Measurements from ENCODE around the gene MROH7. TPM values are rescaled to one million over a fixed set of nuclear protein-coding genes. Genes with fewer than 3 reads are reported as not detected.

Gene MROH7
- total and polyA plus RNA-seq, 2 of the 13 experiments (the other 11 are each of a cell fraction or from before 2014, with no cell fraction given): 0.09 TPM

DNA sequence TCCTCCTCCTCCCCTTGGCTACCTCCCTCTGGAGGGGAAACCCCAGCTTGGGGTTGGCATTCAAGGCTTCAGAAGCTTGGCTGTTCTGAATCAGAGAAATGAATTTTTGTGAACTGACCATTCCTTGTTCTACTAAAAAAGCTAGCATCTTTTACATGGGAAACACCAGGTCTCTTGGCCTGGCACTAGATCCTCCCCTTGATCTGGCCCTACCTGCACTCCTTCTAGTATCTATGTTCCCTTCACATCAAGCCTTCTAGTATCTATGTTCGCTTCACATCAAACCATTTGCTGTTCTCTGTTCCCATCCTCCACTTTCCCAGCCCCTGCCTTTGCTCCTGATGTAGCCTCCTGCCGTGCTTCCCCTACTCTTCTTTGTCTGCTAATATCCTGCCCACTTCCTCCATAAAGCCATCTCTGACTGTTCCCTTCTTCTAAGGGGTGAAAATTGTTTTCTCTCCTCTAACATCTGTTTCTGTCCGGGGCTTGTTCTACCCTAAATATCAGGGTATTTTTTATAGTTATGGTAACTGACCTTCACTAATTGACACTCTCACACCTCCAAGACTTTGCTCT, 44.0 kb upstream of the MROH7 start:
- ChIA-PET POLR2A (no interaction called here), CTCF (ENCODE audit: low intra/inter-chr PET ratio, low total read pairs) (no interaction called here)
- Histone ChIP-seq H3K4me2 (ENCODE audit: low read depth, low read length) (no peak overlapping the region), H4K20me1 (ENCODE audit: insufficient read depth, low read length) (no peaks in the 10 kb centered on the region), H3K9me3 (ENCODE audit: low read length) (no peaks in the 10 kb centered on the region), H3K4me1 (ENCODE audit: insufficient read depth, low read length) (peaks cover 28% of the 10 kb centered on the region), H3K27ac (ENCODE audit: extremely low read length, insufficient read depth, low read length) (no peak overlapping the region), H2AFZ (ENCODE audit: low read length) (no peak overlapping the region), H3K79me2 (ENCODE audit: insufficient read depth, low read length) (no peaks in the 10 kb centered on the region), H3K27me3 (ENCODE audit: control insufficient read depth in 1 of 2, insufficient read depth in 2 of 2, low read length in 2 of 2) (no peaks in the 10 kb centered on the region), H3K4me3 (replicated peaks in 1 of 3; ENCODE audit: insufficient read depth in 1 of 3, low read depth in 2 of 3, low read length in 3 of 3) (no peak overlapping the region), H3K36me3 (replicated peaks in 1 of 2; ENCODE audit: control insufficient read depth in 1 of 2, insufficient read depth in 2 of 2, low read length in 2 of 2) (no peaks in the 10 kb centered on the region; a peak in 1 of 5 replicates), H3K9ac (ENCODE audit: insufficient read depth, low read depth, low read length) (no peak overlapping the region)
- ATAC-seq: no peak
- TF ChIP-seq ZNF329 (CRISPR knock-in tag; IDR thresholded peaks at IDR 0.05; ENCODE audit: low read depth): peak; percentile 94
- no peak for TF ChIP-seq RBFOX2 (IDR thresholded peaks at IDR 0.05; ENCODE audit: low read depth, low read length)
- intact Hi-C loops (cut with micrococcal nuclease; ENCODE audit: unreplicated experiment) (no loop called here), in situ Hi-C loops (cut with HindIII; ENCODE audit: extremely low pct_ligation_motif_present, low pct_unique_long_range_greater_than_20kb) (no loop called here)
- no TSS peak for BruUV-seq (replicated peaks)
- 93% methylated on average over 3 of the region's 3 CpGs for WGBS (ENCODE audit: low lambda C conversion rate)
- DNase-seq (ENCODE audit: low spot score): no peak
- no peak for FAIRE-seq

DNA sequence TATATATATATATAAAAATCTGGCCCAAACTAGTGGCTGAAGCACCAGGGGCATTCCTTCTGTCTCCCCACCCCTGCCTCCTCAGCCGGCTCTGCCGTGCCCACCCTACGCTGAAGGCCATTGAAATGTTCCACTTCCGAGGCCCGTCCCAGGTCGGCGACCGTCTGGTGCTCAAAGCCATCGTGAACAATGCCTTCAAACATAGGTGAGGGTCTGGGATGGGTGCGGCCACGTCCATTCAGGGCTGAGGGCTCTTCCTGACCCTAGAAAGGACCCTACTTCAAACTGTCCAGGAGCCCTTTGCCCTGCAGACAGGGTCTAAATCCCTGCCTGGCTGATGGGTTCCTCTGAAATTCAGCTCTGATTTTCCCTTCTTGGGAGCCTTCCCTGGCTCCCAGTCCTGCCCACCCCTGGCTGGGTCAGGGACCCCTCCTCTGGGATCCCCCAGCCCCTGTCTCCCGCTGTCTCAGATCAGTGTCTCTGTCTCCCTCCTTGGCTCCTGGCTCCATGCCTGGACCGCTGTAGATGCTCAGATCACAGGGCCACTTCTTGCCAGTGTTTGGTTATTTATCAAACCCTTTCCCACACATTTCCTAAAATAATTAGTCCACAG, 42.3 kb upstream of the MROH7 start:
- in situ Hi-C loops (cut with HindIII; ENCODE audit: extremely low pct_ligation_motif_present, low pct_unique_long_range_greater_than_20kb) (no loop called here), intact Hi-C loops (cut with micrococcal nuclease; ENCODE audit: unreplicated experiment) (no loop called here)
- H3K9me3 ChIP-seq (ENCODE audit: low read length): no peaks in the 10 kb centered on the region
- H3K4me1 ChIP-seq (ENCODE audit: insufficient read depth, low read length): peaks cover 28% of the 10 kb centered on the region
- 94% methylated on average over 13 of the region's 13 CpGs for WGBS (ENCODE audit: low lambda C conversion rate)
- TF ChIP-seq ZNF775 (CRISPR knock-in tag; IDR thresholded peaks at IDR 0.05; ENCODE audit: borderline replicate concordance) (no peak), SAP130 (CRISPR knock-in tag; IDR thresholded peaks at IDR 0.05; ENCODE audit: low read depth) (no peak), PHF20 (CRISPR knock-in tag; IDR thresholded peaks at IDR 0.05) (no peak)
- no peak overlapping the region for H2AFZ ChIP-seq (ENCODE audit: low read length)
- H3K36me3 ChIP-seq (replicated peaks in 1 of 2; ENCODE audit: control insufficient read depth in 1 of 2, insufficient read depth in 2 of 2, low read length in 2 of 2): no peaks in the 10 kb centered on the region; a peak in 1 of 5 replicates
- ATAC-seq (no peak), FAIRE-seq (no peak), DNase-seq (ENCODE audit: low spot score) (no peak)
- H3K79me2 ChIP-seq (ENCODE audit: insufficient read depth, low read length): no peaks in the 10 kb centered on the region
- POLR2A ChIA-PET: no interaction called here
- no peak overlapping the region for H3K4me3 ChIP-seq (replicated peaks in 1 of 3; ENCODE audit: insufficient read depth in 1 of 3, low read depth in 2 of 3, low read length in 3 of 3)
- no peak overlapping the region for H3K27ac ChIP-seq (ENCODE audit: extremely low read length, insufficient read depth, low read length)
- H4K20me1 ChIP-seq (ENCODE audit: insufficient read depth, low read length): no peaks in the 10 kb centered on the region
- CTCF ChIA-PET (ENCODE audit: low intra/inter-chr PET ratio, low total read pairs): no interaction called here
- no peak overlapping the region for H3K9ac ChIP-seq (ENCODE audit: insufficient read depth, low read depth, low read length)
- no peak overlapping the region for H3K4me2 ChIP-seq (ENCODE audit: low read depth, low read length)
- no TSS peak for BruUV-seq (replicated peaks)
- H3K27me3 ChIP-seq (ENCODE audit: control insufficient read depth in 1 of 2, insufficient read depth in 2 of 2, low read length in 2 of 2): no peaks in the 10 kb centered on the region

Measured in HepG2 (cell line).